B cell (primary cell): Measurements from ENCODE around the gene RBMX2.

Source experiments
- EZH2 ChIP-seq: IDR thresholded peaks from 2 replicates; pipeline ENCODE4 v1.6.1; 2012; ENCODE audit warnings: borderline replicate concordance, low read depth, mild to moderate bottlenecking, moderate library complexity, low read length; ENCODE audit not compliant: insufficient read depth, poor library complexity, severe bottlenecking
- TF ChIP-seq, protein P1 (sequence below): fragments of 200-600 bp; IDR thresholded peaks from one replicate; pipeline ENCODE4 v1.8.0; 2022; ENCODE audit warnings: antibody characterized with exemption, mild to moderate bottlenecking

DNA sequence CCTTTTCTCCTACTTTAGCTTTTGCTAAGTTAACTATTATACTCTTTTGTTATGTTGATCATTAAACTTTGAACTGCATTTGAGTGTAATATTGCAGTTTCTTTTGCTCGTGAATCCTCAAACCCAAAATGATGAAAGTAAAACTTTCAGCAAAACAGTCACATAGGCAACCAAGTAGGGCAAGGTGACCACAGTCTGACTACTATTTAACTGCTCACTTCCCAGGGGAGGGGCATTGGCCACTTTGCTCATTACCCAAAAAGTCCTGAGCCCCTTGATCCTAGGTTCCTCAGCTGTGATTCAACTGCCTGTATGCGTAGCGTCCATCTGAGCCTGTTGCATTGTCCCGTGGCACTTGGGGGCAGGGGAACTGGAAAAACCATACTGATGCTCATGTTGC lies 17.0 kb downstream of the RBMX2 start:
- TF ChIP-seq, protein P1, sequence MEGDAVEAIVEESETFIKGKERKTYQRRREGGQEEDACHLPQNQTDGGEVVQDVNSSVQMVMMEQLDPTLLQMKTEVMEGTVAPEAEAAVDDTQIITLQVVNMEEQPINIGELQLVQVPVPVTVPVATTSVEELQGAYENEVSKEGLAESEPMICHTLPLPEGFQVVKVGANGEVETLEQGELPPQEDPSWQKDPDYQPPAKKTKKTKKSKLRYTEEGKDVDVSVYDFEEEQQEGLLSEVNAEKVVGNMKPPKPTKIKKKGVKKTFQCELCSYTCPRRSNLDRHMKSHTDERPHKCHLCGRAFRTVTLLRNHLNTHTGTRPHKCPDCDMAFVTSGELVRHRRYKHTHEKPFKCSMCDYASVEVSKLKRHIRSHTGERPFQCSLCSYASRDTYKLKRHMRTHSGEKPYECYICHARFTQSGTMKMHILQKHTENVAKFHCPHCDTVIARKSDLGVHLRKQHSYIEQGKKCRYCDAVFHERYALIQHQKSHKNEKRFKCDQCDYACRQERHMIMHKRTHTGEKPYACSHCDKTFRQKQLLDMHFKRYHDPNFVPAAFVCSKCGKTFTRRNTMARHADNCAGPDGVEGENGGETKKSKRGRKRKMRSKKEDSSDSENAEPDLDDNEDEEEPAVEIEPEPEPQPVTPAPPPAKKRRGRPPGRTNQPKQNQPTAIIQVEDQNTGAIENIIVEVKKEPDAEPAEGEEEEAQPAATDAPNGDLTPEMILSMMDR = no peak
- TF ChIP-seq EZH2 = no peak
